Stimulated activated naive CD8-positive, alpha-beta T cell treated with anti-CD3 and anti-CD28 coated beads, Interleukin-15, Interleukin-2, amounts not matched to agents 100 ng/mL and 50 ng/mL, for 24 hours (primary cell): ENCODE results near the gene KCNF1.

ENCODE experiments used
- H3K27ac Mint-ChIP-seq: one replicate; pipeline ENCODE4 v1.8.0; 2021; ENCODE audit warnings: mild to moderate bottlenecking, mixed read lengths
- H3K27me3 Mint-ChIP-seq: one replicate; pipeline ENCODE4 v1.8.0; 2021; ENCODE audit warnings: mixed read lengths
- H3K36me3 Mint-ChIP-seq: one replicate; pipeline ENCODE4 v1.8.0; 2021; ENCODE audit warnings: low read depth, mixed read lengths
- H3K4me1 Mint-ChIP-seq: one replicate; pipeline ENCODE4 v1.8.0; 2021; ENCODE audit warnings: low read depth, mixed read lengths
- H3K4me3 Mint-ChIP-seq: one replicate; pipeline ENCODE4 v1.8.0; 2021; ENCODE audit warnings: mild to moderate bottlenecking, mixed read lengths
- H3K9me3 Mint-ChIP-seq: one replicate; pipeline ENCODE4 v1.8.0; 2021; ENCODE audit warnings: mixed read lengths

Gene KCNF1

GRCh38 chr2:10932345-10933151, 20.8 kb downstream of the KCNF1 start:
- Mint-ChIP-seq H3K27me3 (no peaks in the 10 kb centered on the region), H3K9me3 (no peaks in the 10 kb centered on the region), H3K4me3 (no peak overlapping the region), H3K27ac (no peak overlapping the region), H3K36me3 (no peaks in the 10 kb centered on the region), H3K4me1 (no peaks in the 10 kb centered on the region)

DNA sequence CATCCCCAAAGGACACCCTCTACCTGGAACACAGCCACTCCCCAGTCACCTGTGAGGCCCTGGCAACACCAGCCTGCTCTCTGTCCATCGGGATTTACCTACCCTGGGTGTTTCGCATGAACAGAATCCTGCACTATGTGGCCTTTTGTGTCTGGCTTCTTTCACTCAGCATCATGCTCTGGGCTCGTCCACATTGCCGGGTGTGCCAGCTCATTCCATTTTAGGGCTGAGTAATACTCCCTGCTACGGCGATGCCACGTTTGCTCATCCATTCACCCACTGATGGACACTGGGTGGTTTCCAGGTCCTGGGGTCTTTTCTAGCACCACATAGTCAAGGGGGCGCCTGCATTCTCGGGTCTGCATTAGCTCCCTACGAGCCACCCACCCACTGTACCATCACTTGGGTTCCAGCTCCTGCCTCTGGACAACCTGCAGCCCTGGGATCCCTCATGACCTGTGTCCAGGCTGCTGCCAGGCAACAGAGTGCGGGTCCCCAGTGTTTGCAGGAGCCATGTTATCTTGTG, 22.0 kb downstream of the KCNF1 start:
- no peaks in the 10 kb centered on the region for H3K4me1 Mint-ChIP-seq
- no peak overlapping the region for H3K4me3 Mint-ChIP-seq
- no peaks in the 10 kb centered on the region for H3K36me3 Mint-ChIP-seq
- H3K27ac Mint-ChIP-seq, result no peak overlapping the region
- H3K27me3 Mint-ChIP-seq, result no peaks in the 10 kb centered on the region
- H3K9me3 Mint-ChIP-seq, result peaks cover 3% of the 10 kb centered on the region

- H3K36me3 Mint-ChIP-seq, result no peaks in the 10 kb centered on the region
- H3K27ac Mint-ChIP-seq, result no peak overlapping the region
- H3K9me3 Mint-ChIP-seq, result peaks cover 9% of the 10 kb centered on the region
- H3K4me1 Mint-ChIP-seq, result no peaks in the 10 kb centered on the region
- H3K27me3 Mint-ChIP-seq, result no peaks in the 10 kb centered on the region
- no peak overlapping the region for H3K4me3 Mint-ChIP-seq
Measured at GRCh38 chr2:10934308-10934978, 22.7 kb downstream of the KCNF1 start.

- no peaks in the 10 kb centered on the region for H3K36me3 Mint-ChIP-seq
- H3K27ac Mint-ChIP-seq, result no peak overlapping the region
- no peaks in the 10 kb centered on the region for H3K4me1 Mint-ChIP-seq
- H3K27me3 Mint-ChIP-seq, result no peaks in the 10 kb centered on the region
- H3K4me3 Mint-ChIP-seq, result no peak overlapping the region
- H3K9me3 Mint-ChIP-seq, result peaks cover 12% of the 10 kb centered on the region
Measured at GRCh38 chr2:10934979-10935350, 23.2 kb downstream of the KCNF1 start.

DNA sequence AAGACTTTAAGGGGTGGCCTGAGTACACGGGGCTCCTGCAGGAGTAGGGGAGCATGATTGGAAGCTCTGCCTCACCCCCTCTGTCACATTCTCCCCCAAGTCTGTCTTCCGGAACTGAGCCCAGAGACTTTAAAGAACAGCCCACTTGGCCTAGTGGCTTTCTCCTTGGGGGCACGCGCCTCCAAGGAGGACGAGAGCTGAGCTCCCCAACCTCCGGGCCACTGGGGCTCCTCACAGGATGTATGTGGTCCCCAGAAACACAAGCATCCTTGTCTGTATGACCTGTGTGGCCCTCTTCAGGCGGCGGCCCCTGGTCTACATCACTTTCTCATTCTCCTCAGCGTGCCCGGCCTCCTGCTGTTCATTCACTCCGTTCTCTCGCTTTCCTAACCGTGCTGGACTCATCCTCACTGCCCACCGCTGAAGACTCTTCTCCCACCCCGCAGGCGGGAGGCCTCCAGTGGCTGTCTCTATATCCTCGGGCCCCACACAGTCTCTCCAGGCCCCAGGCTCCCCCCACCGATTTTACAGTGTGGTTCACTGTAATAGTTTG, 23.7 kb downstream of the KCNF1 start:
- no peaks in the 10 kb centered on the region for H3K4me1 Mint-ChIP-seq

DNA sequence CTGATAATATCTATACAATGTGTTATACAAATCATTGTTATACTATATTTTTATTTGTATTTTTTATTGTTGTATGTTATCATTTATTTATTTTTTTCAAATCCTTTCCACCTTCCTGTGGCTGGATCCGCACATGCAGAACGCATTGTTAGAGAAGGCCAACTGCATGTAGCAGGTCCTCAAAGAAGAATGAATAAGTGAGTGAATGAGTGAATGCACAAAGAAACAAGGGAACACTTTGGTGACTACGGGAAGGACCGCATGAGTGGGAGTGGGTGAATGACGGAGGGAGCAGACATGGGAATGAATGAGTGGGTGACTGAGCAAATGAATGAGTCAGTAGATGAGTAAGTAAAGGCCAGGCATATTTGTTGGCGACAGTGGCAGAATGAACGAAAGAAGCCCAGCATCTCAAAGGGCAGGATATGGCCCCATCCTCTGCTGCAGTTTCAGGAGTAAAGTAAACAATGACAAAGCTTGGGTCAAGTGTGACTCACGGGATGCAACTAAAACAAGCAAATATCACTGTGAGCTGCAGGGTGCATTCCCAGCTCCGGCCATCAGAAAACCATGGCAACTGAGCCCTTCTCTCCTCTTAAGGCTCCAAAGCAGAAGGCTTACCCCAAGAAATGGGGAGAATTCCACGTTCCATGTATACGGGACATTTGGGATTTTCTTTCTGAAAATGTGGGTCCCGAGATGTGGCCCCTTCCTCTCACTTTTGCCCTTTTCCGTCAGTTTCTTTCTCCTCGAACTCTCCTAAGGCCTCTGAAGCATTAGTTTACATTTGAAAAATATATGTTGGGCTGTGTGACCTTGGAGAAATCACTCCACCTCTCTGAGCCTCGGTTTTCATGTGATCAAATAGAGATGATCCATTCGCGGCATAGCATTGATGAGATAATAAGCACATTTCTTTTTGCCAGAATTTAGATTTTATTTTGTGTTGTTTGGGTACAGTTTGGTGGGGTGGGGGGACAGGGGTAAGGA, 24.5 kb downstream of the KCNF1 start:
- no peaks in the 10 kb centered on the region for H3K4me1 Mint-ChIP-seq
- peaks cover 12% of the 10 kb centered on the region for H3K9me3 Mint-ChIP-seq

More for the DNA sequence above, 23.7 kb downstream of the KCNF1 start:
- Mint-ChIP-seq H3K27ac (no peak overlapping the region), H3K4me3 (no peak overlapping the region), H3K27me3 (no peaks in the 10 kb centered on the region), H3K9me3 (peaks cover 12% of the 10 kb centered on the region), H3K36me3 (no peaks in the 10 kb centered on the region)

GRCh38 chr2:10939058-10939457, 27.3 kb downstream of the KCNF1 start:
- H3K27me3 Mint-ChIP-seq, result peaks cover 8% of the 10 kb centered on the region
- H3K4me3 Mint-ChIP-seq, result no peak overlapping the region
- no peaks in the 10 kb centered on the region for H3K36me3 Mint-ChIP-seq
- H3K4me1 Mint-ChIP-seq, result no peaks in the 10 kb centered on the region
- peaks cover 12% of the 10 kb centered on the region for H3K9me3 Mint-ChIP-seq
- no peak overlapping the region for H3K27ac Mint-ChIP-seq

More for the DNA sequence above, 24.5 kb downstream of the KCNF1 start:
- Mint-ChIP-seq H3K27ac (no peak overlapping the region), H3K36me3 (no peaks in the 10 kb centered on the region), H3K4me3 (no peak overlapping the region), H3K27me3 (no peaks in the 10 kb centered on the region)

DNA sequence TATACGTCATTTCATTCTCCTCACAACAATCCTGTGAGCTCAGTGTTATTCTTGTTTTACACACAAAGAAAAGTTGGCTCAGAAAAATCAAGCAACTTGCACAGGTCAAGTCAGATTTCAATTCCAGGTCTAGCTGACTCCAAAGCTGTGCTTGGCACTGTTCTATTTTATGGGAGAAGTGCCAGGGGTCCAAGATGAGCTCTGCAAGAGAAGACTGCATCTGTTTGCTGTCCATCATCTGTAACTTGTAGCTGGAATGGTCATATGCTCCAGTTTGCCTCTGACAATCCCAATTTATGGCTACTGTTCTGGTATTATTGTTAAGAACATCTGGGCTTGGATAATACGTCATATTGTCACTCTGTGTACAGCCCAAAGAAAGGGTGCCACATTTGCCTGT, 28.9 kb downstream of the KCNF1 start:
- H3K4me1 Mint-ChIP-seq, result no peaks in the 10 kb centered on the region
- peaks cover 15% of the 10 kb centered on the region for H3K27me3 Mint-ChIP-seq
- no peak overlapping the region for H3K27ac Mint-ChIP-seq
- peaks cover 12% of the 10 kb centered on the region for H3K9me3 Mint-ChIP-seq
- no peaks in the 10 kb centered on the region for H3K36me3 Mint-ChIP-seq
- no peak overlapping the region for H3K4me3 Mint-ChIP-seq

DNA sequence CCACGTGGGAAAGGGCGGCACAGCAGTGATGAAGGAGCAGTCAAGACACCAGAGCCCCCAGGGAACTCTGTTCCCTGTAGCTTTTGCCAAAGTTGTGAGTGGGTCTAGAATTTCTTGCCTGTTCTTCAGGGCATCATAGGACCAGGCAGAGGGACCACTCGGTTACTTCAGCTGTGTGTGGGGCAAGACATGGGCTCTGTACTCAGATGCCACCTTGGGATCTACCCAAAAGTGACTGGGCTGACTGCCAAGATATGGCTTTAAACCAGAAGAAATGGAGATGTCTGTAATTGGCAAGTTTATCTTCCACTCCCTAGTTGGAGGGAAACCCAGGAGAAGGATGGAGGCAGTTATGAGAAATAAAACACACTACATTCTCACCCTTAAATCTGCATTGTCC, 29.6 kb downstream of the KCNF1 start:
- H3K4me3 Mint-ChIP-seq, result no peak overlapping the region
- no peaks in the 10 kb centered on the region for H3K4me1 Mint-ChIP-seq
- no peaks in the 10 kb centered on the region for H3K36me3 Mint-ChIP-seq
- H3K27ac Mint-ChIP-seq, result no peak overlapping the region
- H3K9me3 Mint-ChIP-seq, result peaks cover 12% of the 10 kb centered on the region
- H3K27me3 Mint-ChIP-seq, result peaks cover 20% of the 10 kb centered on the region

DNA sequence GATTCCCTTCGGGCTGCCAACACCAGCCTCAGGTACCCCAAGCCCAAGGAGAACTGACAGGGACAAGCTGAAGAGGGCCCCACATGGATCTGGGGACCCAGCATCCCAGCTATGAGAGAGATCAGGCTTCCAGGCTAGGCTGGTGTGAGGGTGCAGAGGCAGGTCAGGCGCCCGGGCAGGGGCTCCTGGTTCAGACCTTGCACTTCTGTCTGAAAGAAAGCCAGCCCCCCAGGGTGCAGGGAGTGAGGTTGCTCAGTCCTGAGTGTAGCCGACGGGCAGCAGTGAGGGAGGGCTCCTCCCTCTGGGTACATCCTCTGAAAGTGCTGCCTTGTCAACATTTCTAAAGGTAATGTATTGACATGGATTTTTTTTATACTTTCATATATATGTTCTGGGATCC, 33.1 kb downstream of the KCNF1 start:
- Mint-ChIP-seq H3K36me3 (no peaks in the 10 kb centered on the region), H3K27ac (no peak overlapping the region), H3K4me3 (no peak overlapping the region), H3K27me3 (peaks cover 33% of the 10 kb centered on the region), H3K4me1 (no peaks in the 10 kb centered on the region), H3K9me3 (no peaks in the 10 kb centered on the region)

GRCh38 chr2:10946394-10946793, 34.7 kb downstream of the KCNF1 start:
- Mint-ChIP-seq H3K27ac (no peak overlapping the region), H3K4me1 (no peaks in the 10 kb centered on the region), H3K36me3 (no peaks in the 10 kb centered on the region), H3K4me3 (no peak overlapping the region), H3K9me3 (no peaks in the 10 kb centered on the region), H3K27me3 (peaks cover 43% of the 10 kb centered on the region)

- no peak overlapping the region for H3K4me3 Mint-ChIP-seq
- H3K9me3 Mint-ChIP-seq, result no peaks in the 10 kb centered on the region
- peaks cover 43% of the 10 kb centered on the region for H3K27me3 Mint-ChIP-seq
Measured at GRCh38 chr2:10947005-10947440, 35.3 kb downstream of the KCNF1 start.

DNA sequence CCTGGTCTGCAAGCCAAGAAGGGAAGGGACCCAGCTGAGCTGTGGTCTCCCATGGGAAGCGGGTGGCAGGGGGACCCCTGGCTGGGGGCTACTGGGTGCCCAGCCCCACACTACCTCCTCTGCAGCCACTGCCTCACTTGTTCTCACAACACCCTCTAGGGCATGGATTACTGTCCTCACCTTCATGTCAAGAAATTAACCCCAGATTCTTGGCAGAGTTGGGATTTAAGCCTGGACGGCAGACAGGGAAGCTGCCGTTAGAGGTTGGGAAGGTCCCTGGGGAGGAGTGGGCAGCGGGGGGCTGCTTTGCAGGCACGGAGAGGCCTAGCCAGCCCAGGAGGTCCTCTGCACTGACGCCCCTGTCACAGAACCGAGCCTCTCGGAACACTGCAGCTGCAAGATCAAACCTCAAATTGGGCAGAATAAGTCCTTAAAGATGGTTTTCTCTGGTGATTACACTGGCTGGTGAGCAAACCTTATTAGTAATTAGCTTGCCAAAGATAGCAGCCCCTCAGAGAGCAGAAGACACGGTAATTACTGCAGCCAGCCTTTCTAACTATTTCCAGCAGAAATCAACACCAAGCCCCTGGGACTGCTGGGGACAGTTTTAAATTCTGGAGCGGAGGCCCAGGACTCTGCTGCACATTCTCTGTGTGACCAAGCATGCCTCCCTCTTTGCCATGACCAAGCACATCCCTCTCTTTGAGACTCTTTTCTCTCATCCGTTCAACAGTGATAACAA, 35.9 kb downstream of the KCNF1 start:
- H3K4me3 Mint-ChIP-seq, result no peak overlapping the region
- H3K4me1 Mint-ChIP-seq, result no peaks in the 10 kb centered on the region
- H3K27me3 Mint-ChIP-seq, result peaks cover 43% of the 10 kb centered on the region

More at GRCh38 chr2:10947005-10947440, 35.3 kb downstream of the KCNF1 start:
- H3K36me3 Mint-ChIP-seq, result no peaks in the 10 kb centered on the region
- no peaks in the 10 kb centered on the region for H3K4me1 Mint-ChIP-seq
- no peak overlapping the region for H3K27ac Mint-ChIP-seq

GRCh38 chr2:10948188-10948564, 36.4 kb downstream of the KCNF1 start:
- H3K4me1 Mint-ChIP-seq, result peaks cover 2% of the 10 kb centered on the region
- no peak overlapping the region for H3K27ac Mint-ChIP-seq
- no peak overlapping the region for H3K4me3 Mint-ChIP-seq
- H3K9me3 Mint-ChIP-seq, result peaks cover 5% of the 10 kb centered on the region
- peaks cover 1% of the 10 kb centered on the region for H3K36me3 Mint-ChIP-seq
- peaks cover 43% of the 10 kb centered on the region for H3K27me3 Mint-ChIP-seq

More for the DNA sequence above, 35.9 kb downstream of the KCNF1 start:
- Mint-ChIP-seq H3K9me3 (no peaks in the 10 kb centered on the region), H3K36me3 (no peaks in the 10 kb centered on the region), H3K27ac (no peak overlapping the region)
